ENCODE measurements around the gene VANGL1.

DNA sequence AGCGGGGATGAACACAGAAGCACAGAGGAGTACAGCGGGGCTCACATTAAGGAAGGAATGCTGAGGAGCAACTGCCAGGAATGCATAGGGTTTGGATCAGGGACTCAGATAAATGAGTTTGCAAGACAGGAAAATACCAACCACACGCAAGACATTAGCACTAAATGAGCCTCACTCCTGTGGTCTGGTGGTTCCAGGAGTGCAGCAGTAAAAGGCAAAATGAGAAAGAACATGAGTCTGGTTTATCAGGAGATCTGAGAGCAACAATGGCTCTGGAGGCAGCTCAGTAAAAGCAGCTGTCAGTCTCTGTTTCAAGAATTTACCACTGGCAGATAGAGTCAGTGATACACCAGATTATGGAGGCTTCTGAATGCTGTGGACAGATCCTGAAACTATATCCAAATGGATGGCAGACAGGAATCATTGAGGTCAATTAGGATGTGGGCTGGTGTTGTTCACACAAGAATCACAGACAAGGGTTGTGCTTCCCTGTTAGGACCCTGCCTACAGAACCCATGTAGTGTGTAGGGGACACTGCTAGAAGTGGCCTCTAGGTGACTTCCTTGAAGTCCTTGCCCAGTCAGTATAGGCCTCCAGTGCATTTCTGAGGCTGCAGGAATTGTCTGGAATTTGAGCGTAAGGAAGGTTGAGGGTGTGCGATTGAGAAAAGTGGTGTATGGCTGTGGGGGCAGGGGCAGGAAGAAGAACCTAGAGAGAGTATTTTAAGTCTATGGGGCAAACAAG lies 76.4 kb downstream of the VANGL1 start:
- TF ChIP-seq, protein P1, sequence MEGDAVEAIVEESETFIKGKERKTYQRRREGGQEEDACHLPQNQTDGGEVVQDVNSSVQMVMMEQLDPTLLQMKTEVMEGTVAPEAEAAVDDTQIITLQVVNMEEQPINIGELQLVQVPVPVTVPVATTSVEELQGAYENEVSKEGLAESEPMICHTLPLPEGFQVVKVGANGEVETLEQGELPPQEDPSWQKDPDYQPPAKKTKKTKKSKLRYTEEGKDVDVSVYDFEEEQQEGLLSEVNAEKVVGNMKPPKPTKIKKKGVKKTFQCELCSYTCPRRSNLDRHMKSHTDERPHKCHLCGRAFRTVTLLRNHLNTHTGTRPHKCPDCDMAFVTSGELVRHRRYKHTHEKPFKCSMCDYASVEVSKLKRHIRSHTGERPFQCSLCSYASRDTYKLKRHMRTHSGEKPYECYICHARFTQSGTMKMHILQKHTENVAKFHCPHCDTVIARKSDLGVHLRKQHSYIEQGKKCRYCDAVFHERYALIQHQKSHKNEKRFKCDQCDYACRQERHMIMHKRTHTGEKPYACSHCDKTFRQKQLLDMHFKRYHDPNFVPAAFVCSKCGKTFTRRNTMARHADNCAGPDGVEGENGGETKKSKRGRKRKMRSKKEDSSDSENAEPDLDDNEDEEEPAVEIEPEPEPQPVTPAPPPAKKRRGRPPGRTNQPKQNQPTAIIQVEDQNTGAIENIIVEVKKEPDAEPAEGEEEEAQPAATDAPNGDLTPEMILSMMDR (IDR thresholded peaks at IDR 0.05) = no peak
- no peak for TF ChIP-seq POLR2A (IDR thresholded peaks at IDR 0.05; ENCODE audit: low read depth)

Measured in esophagus muscularis mucosa (tissue), 3 donors.